ENCODE data around the gene RNASE12.

GRCh38 chr14:20556500-20557211 is 34.5 kb downstream of the RNASE12 start:
- TF ChIP-seq POLR2AphosphoS5 (IDR thresholded peaks at IDR 0.05; ENCODE audit: low read depth, low read length) = no peak
- TF ChIP-seq POLR2A (IDR thresholded peaks at IDR 0.05; ENCODE audit: low read depth, low read length) = no peak
- no peak for TF ChIP-seq PAX5 (IDR thresholded peaks at IDR 0.05; ENCODE audit: insufficient read depth, low read length, severe bottlenecking)
